ENCODE data around the gene CSMD2.

GRCh38 chr1:33488624-33489023 is 676.4 kb downstream of the CSMD2 start:
- TF ChIP-seq SP1 (IDR thresholded peaks at IDR 0.05) (no peak), ELF4 (IDR thresholded peaks at IDR 0.05) (no peak), SUZ12 (IDR thresholded peaks at IDR 0.05) (no peak), LEF1 (IDR thresholded peaks at IDR 0.05; ENCODE audit: borderline replicate concordance) (no peak), HDGF (IDR thresholded peaks at IDR 0.05; ENCODE audit: borderline replicate concordance) (no peak), FOXA1 (IDR thresholded peaks at IDR 0.05) (no peak), L3MBTL2 (conservative IDR thresholded peaks at IDR 0.05) (no peak), BHLHE40 (IDR thresholded peaks at IDR 0.05; ENCODE audit: borderline replicate concordance) (no peak), CTBP1 (IDR thresholded peaks at IDR 0.05; ENCODE audit: borderline replicate concordance) (no peak), ZNF384 (IDR thresholded peaks at IDR 0.05) (no peak), FOXK2 (IDR thresholded peaks at IDR 0.05) (no peak)

Data from HEK293T (cell line).